ENCODE results near the gene BTBD7. TPM values are rescaled to one million over a fixed set of nuclear protein-coding genes. Genes with fewer than 3 reads are reported as not detected.

The BTBD7 gene
- total and polyA plus RNA-seq, 5 donors, result 8.5 to 32.2 (median 28.2) TPM

DNA sequence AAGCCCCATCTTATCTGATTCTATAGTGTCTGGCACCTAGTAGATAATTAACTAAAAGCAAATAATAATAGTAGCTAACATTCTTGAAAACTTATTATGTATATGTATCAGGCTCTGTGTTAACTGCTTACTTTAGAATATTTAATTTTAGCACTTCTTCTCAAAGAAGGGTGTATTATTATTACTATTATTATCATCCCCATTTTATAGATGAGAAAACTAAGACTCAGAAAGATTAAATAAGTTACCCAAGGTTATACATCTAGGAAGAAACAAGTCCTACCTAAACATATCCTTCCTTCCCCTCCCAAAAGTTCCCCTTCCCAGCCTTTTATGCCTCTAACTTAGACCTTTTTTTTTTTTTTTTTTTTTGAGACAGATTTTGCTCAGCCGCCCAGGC lies 64.4 kb downstream of the BTBD7 start:
- ATAC-seq (no peak), DNase-seq (no peak)
- Histone ChIP-seq H3K4me3 (ENCODE audit: low read length) (no peak overlapping the region), H3K9me3 (ENCODE audit: control insufficient read depth, low read length) (no peaks in the 10 kb centered on the region), H3K27ac (ENCODE audit: low read length) (no peak overlapping the region), H3K27me3 (ENCODE audit: control insufficient read depth, insufficient read depth) (no peaks in the 10 kb centered on the region), H3K4me1 (ENCODE audit: control insufficient read depth, insufficient read depth, low read length) (peaks cover 8% of the 10 kb centered on the region)
- WGBS, result 100% methylated on average over 1 of the region's 1 CpG
- intact Hi-C loops (cut with DNase I), result no loop called here

DNA sequence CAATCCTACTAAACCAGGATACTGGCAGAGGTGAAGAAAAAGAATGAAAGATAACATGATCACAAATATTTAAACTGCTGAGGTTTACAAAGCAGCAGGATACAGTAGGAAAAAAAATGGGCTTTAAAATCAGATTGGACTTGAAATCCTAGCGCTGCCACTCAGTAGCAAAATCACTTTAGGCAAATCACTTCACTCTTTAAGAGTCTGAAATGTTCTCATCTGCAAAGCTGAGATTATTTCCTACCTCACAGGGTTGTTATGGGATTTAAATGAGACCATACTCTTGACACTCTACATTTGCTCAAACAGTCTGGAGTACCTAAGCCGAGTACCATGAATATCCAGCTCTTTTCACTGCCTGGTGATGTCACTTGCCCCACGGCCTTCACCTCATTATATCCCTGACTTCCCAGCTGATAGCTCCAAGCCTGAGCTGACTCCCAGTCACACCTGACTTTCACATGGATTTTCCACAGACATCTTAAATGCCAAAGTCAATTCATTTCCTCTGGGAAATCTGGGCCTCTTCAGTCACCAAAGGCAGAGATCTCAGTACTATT lies 65.6 kb downstream of the BTBD7 start:
- WGBS, result 82% methylated on average over 3 of the region's 3 CpGs
- Histone ChIP-seq H3K4me1 (ENCODE audit: control insufficient read depth, insufficient read depth, low read length) (peaks cover 6% of the 10 kb centered on the region), H3K27ac (ENCODE audit: low read length) (no peak overlapping the region), H3K9me3 (ENCODE audit: control insufficient read depth, low read length) (no peaks in the 10 kb centered on the region), H3K27me3 (ENCODE audit: control insufficient read depth, insufficient read depth) (no peaks in the 10 kb centered on the region), H3K4me3 (ENCODE audit: low read length) (no peak overlapping the region)
- intact Hi-C loops (cut with DNase I), result no loop called here
- no peak for DNase-seq
- no peak for ATAC-seq

DNA sequence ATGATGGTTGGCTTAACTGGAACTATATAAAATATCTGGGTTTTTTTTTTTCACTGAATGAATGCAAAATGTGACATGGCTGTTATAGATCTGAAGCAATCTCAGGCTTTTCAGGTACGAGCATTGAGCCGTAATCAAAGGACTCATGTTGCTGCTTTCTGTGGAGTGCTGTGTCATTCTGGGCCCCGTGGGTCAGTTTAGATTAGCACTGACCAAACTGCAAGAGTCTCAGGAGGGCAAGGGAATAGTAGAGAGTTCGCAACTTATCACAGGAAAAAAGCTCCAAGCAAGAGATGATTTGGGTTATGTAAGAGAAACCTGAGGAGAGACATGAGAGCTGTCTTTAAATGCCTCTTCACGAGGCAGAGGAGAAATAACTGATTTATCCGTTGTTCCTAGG lies 66.7 kb downstream of the BTBD7 start:
- Histone ChIP-seq H3K4me1 (ENCODE audit: control insufficient read depth, insufficient read depth, low read length) (peaks cover 6% of the 10 kb centered on the region), H3K27me3 (ENCODE audit: control insufficient read depth, insufficient read depth) (no peaks in the 10 kb centered on the region), H3K9me3 (ENCODE audit: control insufficient read depth, low read length) (no peaks in the 10 kb centered on the region), H3K4me3 (ENCODE audit: low read length) (no peak overlapping the region), H3K27ac (ENCODE audit: low read length) (no peak overlapping the region)
- DNase-seq (no peak), ATAC-seq (no peak)
- intact Hi-C loops (cut with DNase I), result no loop called here
- whole genome bisulfite sequencing, result 72% methylated on average over 6 of the region's 6 CpGs

GRCh38 chr14:93263416-93263815 lies 69.4 kb downstream of the BTBD7 start:
- Histone ChIP-seq H3K27me3 (ENCODE audit: control insufficient read depth, insufficient read depth) (no peaks in the 10 kb centered on the region), H3K4me1 (ENCODE audit: control insufficient read depth, insufficient read depth, low read length) (peaks cover 2% of the 10 kb centered on the region), H3K4me3 (ENCODE audit: low read length) (no peak overlapping the region), H3K27ac (ENCODE audit: low read length) (no peak overlapping the region), H3K9me3 (ENCODE audit: control insufficient read depth, low read length) (no peaks in the 10 kb centered on the region)
- intact Hi-C loops (cut with DNase I), result no loop called here
- DNase-seq, result no peak
- no peak for ATAC-seq
- 100% methylated on average over 1 of the region's 1 CpG for WGBS

DNA sequence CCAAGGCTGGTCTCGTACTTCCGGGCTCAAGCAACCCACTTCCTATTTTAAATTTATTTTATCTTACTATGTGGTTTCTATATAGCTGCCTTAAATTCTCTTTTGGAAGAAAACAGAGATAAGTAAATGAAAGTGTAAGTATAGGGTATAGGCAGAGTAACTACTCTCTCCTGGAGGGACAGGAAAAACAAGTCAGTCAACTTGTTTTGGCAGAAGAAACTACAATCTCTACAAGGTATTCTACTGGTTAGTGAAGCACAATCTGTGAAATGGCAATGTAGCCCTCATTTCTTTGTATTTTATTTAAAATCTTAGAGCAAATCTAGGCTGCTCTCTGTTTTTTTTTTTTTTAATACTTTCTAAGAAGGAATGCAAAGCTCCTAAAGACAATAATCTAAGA lies 70.4 kb downstream of the BTBD7 start:
- H3K9me3 ChIP-seq (ENCODE audit: control insufficient read depth, low read length), result no peaks in the 10 kb centered on the region
- no peak for DNase-seq
- WGBS, result 90% methylated on average over 2 of the region's 2 CpGs

GRCh38 chr14:93249128-93249831 lies 83.6 kb downstream of the BTBD7 start:
- no peak overlapping the region for H3K4me3 ChIP-seq (ENCODE audit: low read length)
- no peak overlapping the region for H3K27ac ChIP-seq (ENCODE audit: low read length)
- whole genome bisulfite sequencing, result 93% methylated on average over 7 of the region's 7 CpGs
- H3K4me1 ChIP-seq (ENCODE audit: control insufficient read depth, insufficient read depth, low read length), result no peaks in the 10 kb centered on the region
- no peaks in the 10 kb centered on the region for H3K27me3 ChIP-seq (ENCODE audit: control insufficient read depth, insufficient read depth)
- ATAC-seq, result no peak
- intact Hi-C loops (cut with DNase I), result no loop called here
- no peaks in the 10 kb centered on the region for H3K9me3 ChIP-seq (ENCODE audit: control insufficient read depth, low read length)
- DNase-seq, result no peak

More for the DNA sequence above, 70.4 kb downstream of the BTBD7 start:
- ATAC-seq, result no peak
- H3K27me3 ChIP-seq (ENCODE audit: control insufficient read depth, insufficient read depth), result no peaks in the 10 kb centered on the region
- H3K27ac ChIP-seq (ENCODE audit: low read length), result no peak overlapping the region
- intact Hi-C loops (cut with DNase I), result no loop called here
- H3K4me3 ChIP-seq (ENCODE audit: low read length), result no peak overlapping the region
- peaks cover 2% of the 10 kb centered on the region for H3K4me1 ChIP-seq (ENCODE audit: control insufficient read depth, insufficient read depth, low read length)

DNA sequence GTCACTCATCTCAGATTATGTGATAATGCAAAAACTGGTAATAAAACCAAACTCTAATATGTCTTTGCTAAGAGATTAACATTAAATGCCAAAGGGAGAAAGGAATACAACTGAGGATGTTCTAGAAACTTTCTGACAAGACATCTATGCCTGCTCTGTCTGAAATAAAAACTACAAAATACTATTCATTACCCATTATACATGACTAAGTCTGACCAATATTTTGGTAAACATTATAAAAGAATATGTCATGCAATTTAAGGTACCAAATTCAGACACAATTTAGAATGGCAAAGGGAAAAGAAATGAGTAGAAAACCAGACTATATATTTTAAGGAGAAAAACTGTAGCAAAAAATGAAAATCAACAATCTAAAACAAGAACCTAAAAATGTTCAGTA lies 86.3 kb downstream of the BTBD7 start:
- Histone ChIP-seq H3K27ac (ENCODE audit: low read length) (no peak overlapping the region), H3K4me3 (ENCODE audit: low read length) (no peak overlapping the region), H3K27me3 (ENCODE audit: control insufficient read depth, insufficient read depth) (no peaks in the 10 kb centered on the region), H3K4me1 (ENCODE audit: control insufficient read depth, insufficient read depth, low read length) (no peaks in the 10 kb centered on the region), H3K9me3 (ENCODE audit: control insufficient read depth, low read length) (no peaks in the 10 kb centered on the region)
- ATAC-seq (no peak), DNase-seq (no peak)
- intact Hi-C loops (cut with DNase I), result no loop called here

DNA sequence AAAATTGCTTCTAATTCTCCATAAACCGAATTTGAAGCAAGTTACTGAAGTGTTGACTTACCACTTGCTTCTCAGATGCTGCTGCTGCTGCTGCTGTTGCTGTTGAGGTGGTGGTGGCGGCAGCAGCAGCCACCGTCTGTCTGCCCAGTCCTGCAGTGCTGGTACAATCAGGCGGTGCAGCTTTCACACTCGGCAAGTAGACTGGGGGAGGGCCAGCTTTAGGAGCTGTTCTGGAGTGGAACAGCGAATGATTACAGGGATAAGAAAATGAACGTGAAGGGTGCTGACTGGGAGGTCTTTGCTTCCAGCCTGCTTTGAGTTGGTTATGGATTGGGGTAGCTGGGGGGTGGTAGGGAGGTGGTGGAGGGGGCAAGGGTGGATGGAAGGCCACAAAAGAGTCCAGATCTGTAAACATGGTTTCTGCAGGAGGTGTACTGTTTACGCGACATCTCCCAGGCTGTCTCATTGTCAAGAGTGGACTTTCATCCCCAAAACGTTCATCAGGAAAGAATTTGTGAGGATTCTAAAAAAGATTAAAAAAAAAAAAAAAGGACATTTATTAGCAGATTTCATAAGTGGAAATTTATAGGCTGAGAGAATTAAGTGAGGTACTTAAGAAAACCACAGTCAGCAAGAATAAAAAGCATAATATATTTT lies 86.9 kb downstream of the BTBD7 start:
- no peaks in the 10 kb centered on the region for H3K4me1 ChIP-seq (ENCODE audit: control insufficient read depth, insufficient read depth, low read length)
- no peak for ATAC-seq
- H3K4me3 ChIP-seq (ENCODE audit: low read length), result no peak overlapping the region
- no peak for DNase-seq
- H3K27me3 ChIP-seq (ENCODE audit: control insufficient read depth, insufficient read depth), result no peaks in the 10 kb centered on the region
- WGBS, result 86% methylated on average over 10 of the region's 10 CpGs
- intact Hi-C loops (cut with DNase I), result no loop called here
- no peaks in the 10 kb centered on the region for H3K9me3 ChIP-seq (ENCODE audit: control insufficient read depth, low read length)
- H3K27ac ChIP-seq (ENCODE audit: low read length), result no peak overlapping the region

DNA sequence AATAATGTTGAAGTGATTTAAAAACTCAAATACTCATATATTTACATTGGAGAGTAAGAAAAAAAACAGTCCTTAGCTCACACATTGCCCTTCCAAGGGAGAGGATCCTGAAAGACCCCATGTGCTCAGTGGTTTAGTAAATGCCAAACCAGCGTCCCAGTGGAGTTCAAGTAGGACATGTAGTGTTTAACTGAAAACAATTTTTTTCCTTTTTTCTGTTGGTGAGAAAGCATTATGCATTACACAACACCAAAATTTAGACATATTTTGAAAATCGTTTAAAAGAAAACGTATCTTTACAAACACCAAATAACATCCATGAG lies 92.2 kb downstream of the BTBD7 start:
- Histone ChIP-seq H3K4me1 (ENCODE audit: control insufficient read depth, insufficient read depth, low read length) (no peaks in the 10 kb centered on the region), H3K27me3 (ENCODE audit: control insufficient read depth, insufficient read depth) (no peaks in the 10 kb centered on the region), H3K9me3 (ENCODE audit: control insufficient read depth, low read length) (no peaks in the 10 kb centered on the region), H3K4me3 (ENCODE audit: low read length) (no peak overlapping the region), H3K27ac (ENCODE audit: low read length) (no peak overlapping the region)
- ATAC-seq, result no peak
- 90% methylated on average over 3 of the region's 3 CpGs for WGBS
- intact Hi-C loops (cut with DNase I), result no loop called here
- DNase-seq, result no peak

DNA sequence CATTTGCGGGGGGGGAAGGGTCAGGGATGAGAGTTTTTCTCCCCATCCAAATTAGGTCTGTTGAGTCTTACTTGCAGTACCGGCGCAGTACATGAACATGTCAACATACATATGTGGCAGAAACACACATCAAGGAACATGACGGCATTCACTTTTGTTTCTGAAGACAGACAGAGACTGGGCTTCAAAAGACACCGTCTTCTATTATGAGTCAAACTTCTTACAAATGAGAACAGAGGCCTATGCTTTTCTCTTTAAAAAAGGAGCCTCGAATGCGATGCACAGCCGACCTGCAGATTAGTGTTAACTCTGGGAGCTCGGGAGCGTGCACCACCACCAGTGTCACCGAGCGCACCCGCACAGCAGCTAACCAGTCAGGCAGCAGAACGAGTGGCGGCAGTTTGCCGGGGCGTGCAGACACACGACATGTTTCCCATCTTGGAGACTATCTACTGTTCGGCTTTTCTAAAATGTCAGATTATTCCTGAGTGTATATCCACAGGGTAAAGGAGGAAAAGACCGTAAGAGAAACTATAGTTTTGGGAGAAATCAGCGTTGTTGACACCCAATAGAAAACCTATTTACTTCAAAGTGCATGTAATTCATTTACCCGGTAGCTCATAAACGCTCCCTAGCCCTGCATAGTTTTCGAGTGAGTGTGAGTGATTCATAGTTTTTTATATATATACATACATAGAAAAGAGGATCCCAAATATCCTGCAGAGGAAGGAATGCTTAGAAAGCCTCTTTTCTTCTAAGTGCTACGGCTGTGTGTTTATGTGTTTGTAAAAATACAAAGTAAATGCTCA lies 92.8 kb downstream of the BTBD7 start:
- no peaks in the 10 kb centered on the region for H3K27me3 ChIP-seq (ENCODE audit: control insufficient read depth, insufficient read depth)
- H3K4me3 ChIP-seq (ENCODE audit: low read length), result no peak overlapping the region
- WGBS, result 95% methylated on average over 25 of the region's 25 CpGs
- no peak overlapping the region for H3K27ac ChIP-seq (ENCODE audit: low read length)
- intact Hi-C loops (cut with DNase I), result no loop called here
- DNase-seq (no peak), ATAC-seq (no peak)
- H3K4me1 ChIP-seq (ENCODE audit: control insufficient read depth, insufficient read depth, low read length), result no peaks in the 10 kb centered on the region
- no peaks in the 10 kb centered on the region for H3K9me3 ChIP-seq (ENCODE audit: control insufficient read depth, low read length)

DNA sequence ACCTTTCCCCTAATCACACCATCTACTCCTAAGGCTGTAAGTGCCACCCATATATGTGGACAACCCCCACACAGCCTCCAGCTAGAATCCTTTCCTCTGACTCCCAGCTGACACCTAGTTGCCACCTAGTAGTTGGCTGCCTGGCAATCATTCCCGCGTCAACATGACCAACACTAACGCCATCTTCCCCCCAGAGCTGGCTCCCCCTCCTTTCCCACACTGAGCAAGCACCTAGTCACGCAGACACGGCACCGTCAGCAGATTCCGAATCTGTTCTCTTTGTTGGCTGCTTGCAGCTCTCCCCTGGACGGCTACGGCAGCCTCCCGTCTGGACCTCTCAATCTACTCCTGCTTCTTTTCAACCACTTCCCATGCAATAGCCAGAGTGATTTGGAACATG lies 98.0 kb downstream of the BTBD7 start:
- Histone ChIP-seq H3K9me3 (ENCODE audit: control insufficient read depth, low read length) (no peaks in the 10 kb centered on the region), H3K27ac (ENCODE audit: low read length) (no peak overlapping the region), H3K27me3 (ENCODE audit: control insufficient read depth, insufficient read depth) (no peaks in the 10 kb centered on the region), H3K4me3 (ENCODE audit: low read length) (no peak overlapping the region), H3K4me1 (ENCODE audit: control insufficient read depth, insufficient read depth, low read length) (no peaks in the 10 kb centered on the region)
- peak in 1 of 3 donors; percentile 25 for DNase-seq
- intact Hi-C loops (cut with DNase I), result no loop called here
- 42% methylated on average over 10 of the region's 10 CpGs for WGBS
- peak; percentile 19 to 58 for ATAC-seq
